GM21390 (cell line): Measurements from ENCODE around the gene HIGD2A.
"Not testable (repeated sequence)": the region's sequence is repeated elsewhere in the genome, so short reads cannot be mapped to it uniquely, and the experiment has no call there.

Experiments used
- ATAC-seq: cut with Tn5 transposase; IDR thresholded peaks from one replicate; pipeline ENCODE4 v1.9.1; 2021; ENCODE audit not compliant: unreplicated experiment

HIGD2A gene

DNA sequence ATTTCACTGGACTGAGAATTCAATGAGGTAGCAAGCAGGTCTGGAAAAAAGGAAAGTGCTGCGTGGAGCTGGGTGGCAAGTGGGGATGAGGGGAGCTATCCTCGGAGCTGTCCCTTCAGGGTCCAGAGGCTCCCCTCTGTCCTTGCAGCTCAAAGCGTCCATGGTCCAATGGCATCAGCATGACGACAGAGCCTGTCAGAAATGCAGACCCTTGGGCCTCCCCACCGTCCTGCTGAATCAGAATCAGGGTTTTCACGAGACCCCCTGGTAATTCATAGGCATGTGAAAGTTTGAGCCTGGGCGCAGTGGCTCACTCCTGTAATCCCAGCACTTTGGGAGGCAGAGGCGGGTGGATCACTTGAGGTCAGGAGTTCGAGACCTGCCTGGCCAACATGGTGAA lies 5.5 kb downstream of the HIGD2A start:
- no peak for ATAC-seq

DNA sequence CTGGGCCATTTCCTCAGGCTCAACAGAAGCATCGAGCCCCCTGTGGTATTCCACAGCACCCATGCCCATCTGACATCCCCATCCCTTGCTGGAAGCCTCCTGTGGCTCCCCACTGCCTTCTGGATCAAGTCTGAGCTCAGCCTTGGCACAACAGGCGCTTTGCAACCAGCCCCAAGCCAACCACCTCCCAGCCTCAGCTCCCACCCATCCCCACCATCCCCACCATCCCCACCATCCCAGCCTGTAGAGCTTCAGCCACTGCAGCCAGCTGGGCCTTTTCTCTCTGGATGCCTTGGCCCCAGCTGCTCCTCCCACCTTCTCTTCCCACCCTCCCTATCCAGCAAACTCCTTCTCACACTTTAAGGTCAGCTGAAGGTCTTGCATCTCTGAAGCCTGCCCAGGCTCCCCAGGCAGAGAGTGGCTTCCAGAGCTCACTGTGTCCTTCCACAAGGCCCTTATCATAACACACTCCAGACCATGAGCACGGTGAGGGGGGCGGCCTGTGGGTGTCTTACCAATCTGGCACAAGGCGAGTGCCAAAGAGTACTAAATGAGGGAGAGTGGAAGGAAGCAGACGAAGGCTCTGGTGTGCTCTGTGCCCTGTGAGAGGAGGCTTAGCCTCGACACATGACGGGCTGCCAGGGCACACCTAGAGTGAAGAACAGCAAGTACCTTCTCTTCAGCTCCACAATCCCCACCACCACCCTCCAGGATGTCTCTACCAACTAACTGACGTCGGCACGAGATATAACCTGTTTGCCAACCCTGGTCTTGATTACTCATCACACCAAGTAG lies 6.5 kb downstream of the HIGD2A start:
- no peak for ATAC-seq

DNA sequence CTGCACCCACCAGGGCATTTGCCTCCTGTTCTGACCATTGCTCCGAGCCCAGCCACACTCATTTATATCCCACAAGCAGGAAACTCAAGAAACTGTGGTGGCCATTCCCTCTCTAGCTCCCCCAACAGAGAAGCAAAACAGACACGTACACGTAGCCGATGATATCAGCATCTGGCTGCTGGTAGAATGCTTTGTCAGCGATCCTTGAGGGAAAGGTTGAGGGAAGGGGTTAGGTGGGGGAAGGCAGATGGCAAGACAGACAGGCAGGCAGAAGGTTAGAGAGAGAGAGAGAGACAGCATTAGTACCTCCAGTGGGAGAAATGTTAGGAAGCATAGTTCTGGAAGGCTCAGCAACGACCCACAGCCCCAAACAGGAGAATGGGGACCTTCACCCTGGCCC lies 7.8 kb downstream of the HIGD2A start:
- ATAC-seq, result no peak

DNA sequence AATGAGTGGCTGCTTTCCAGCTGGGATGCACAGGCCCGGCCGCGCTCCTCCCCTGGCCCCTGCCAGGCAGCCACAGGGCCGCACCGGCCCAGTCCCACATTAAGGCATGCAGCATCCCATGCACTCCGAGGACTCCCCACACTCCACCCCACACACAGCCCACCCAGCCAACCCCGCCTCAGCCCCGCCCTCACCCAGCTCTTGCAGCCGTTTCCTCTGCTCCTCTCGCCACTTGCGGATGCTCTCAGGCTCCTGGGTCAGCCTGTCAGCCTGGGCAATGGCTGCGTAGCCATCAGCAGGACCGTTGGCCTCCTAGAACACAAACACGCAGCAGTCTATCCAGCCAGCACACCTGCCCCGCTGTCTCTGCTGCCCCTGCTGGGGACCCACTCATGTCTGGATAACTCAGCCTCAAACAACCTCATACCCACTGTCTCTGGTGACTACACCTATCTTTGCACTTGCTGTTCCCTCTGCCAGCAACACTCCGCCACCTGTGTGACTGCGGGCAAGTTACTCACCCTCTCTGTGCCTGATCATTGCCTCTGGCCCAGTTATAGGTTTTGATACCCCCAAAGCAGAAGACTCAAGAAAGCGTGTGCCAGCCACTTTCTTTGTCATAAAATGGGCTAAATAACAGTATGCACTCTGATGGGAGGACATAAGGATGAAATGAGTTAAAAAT lies 9.3 kb downstream of the HIGD2A start:
- no peak for ATAC-seq

GRCh38 chr5:176400382-176401156 lies 12.0 kb downstream of the HIGD2A start:
- ATAC-seq, result no peak

DNA sequence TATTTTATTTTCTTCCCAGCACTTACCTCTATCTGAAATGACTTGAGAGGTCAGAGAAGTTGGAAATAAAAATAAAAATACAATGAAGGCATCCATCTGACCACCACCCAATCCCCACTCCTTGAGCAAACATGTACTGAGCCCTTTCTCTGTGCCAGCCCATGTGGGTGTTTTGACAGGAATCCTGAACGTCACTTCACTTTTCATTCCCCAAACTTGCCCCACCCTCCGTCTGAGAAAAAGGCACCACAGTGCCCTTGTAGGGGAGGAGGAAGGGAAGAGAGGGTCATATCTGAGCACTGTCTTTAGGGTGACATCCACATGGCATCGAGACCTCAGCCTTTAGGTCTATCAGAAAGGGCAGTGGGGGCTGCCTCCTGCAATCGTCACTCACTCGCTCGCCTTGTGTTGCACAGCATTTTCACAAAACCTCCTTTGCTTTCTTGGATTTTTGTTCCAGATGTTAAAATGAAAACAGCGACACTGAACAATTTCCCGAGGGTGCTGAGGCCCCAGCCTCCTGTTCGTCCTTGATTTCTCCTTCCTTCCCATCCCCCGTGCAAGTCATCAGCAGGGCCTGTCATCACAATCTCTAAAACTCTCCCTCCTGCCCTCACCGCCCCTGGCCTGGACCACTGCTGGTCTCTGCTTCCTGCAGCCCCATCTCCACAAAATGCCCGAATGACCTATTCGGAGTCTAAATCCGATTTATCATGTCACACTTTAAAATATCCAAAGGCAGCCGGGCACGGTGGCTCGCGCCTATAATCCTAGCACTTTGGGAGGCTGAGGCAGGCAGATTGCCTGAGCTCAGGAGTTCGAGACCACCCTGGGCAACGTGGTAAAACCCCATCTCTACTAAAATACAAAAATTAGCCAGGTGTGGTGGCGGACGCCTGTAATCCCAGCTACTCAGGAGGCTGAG lies 13.0 kb downstream of the HIGD2A start:
- no peak for ATAC-seq

- no peak for ATAC-seq
Measured at GRCh38 chr5:176405656-176406435, 17.3 kb downstream of the HIGD2A start.

GRCh38 chr5:176406436-176407052 lies 18.0 kb downstream of the HIGD2A start:
- no peak for ATAC-seq

- ATAC-seq, result no peak
Measured at GRCh38 chr5:176407456-176408251, 19.1 kb downstream of the HIGD2A start.

DNA sequence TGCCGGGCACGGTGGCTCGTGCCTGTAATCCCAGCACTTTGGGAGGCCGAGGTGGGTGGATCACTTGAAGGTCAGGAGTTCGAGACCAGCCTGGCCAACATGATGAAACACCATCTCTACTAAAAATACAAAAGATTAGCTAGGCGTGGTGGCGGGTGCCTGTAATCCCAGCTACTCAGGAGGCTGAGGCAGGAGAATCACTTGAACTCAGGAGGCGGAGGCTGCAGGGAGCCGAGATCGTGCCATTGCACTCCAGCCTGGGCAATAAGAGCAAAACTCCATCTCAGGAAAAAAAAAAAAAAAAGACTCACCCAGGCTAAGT lies 19.7 kb downstream of the HIGD2A start:
- ATAC-seq, result not testable (repeated sequence)

- no peak for ATAC-seq
Measured at GRCh38 chr5:176408590-176408989, 20.0 kb downstream of the HIGD2A start.

GRCh38 chr5:176409765-176410164 lies 21.2 kb downstream of the HIGD2A start:
- no peak for ATAC-seq

GRCh38 chr5:176410486-176411180 lies 22.1 kb downstream of the HIGD2A start:
- ATAC-seq, result no peak

- ATAC-seq, result no peak
Measured at GRCh38 chr5:176412517-176413254, 24.1 kb downstream of the HIGD2A start.

DNA sequence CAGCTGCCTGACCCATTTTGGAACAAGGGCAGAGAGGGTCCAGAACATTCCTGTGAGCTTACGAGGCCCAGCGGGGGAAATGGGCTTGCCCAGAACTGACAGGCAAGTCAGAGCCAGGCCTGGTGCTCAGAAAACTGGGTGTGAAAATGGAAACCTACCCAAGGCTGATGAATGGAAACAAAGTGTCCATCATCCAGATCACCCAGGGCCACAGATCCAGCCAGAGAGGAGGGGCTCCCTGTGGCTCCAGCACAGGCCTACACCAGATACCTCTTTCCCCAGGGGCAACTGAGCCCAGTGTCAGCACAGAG lies 24.7 kb downstream of the HIGD2A start:
- no peak for ATAC-seq

DNA sequence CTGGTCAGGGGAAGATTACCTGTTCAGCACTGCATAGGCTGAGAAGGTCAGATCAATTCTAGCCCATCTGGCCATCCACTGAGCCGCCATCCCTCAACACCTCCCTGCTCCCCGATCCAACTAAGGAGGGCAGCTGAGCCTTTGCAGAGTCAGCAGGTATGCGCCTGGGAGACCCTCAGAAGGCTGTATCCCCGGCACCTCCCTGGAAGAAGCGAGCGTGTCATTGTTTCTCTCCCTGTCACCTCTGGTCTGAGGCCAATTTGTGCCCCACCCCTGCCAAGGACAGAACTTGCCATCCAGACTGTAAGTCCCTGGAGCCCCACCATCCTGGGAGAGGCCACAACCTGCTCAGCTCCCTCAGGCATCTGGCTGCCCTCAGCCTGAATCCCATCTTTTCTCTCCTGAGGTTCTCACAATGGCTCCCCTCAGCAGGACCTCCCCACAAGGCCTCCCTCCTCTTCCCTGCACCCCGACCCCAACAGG lies 25.2 kb downstream of the HIGD2A start:
- ATAC-seq, result no peak

DNA sequence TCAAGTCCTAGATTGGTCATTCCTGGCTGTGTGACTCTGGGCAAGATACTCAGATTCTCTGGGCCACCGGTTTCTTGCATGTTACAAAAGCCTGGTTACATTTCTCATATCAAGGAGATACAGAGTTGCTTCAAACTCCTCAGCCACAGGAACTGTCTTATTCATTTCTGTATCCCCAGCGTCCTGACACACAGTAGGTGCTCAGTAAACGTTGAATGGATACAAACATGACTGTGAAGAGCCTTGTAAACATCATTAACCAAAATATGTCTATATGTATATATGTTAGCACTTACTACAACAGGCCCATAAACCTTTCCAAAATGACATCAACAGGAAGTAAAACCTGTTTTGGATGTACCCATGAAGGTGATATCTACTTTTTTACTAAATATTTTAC lies 26.2 kb downstream of the HIGD2A start:
- ATAC-seq, result no peak
